Epithelial cell of esophagus (primary cell): ENCODE measurements around the gene IGSF9.
"Not testable (repeated sequence)": the region's sequence is repeated elsewhere in the genome, so short reads cannot be mapped to it uniquely, and the experiment has no call there.

Experiments
- DNase-seq: peaks from one replicate; pipeline ENCODE4 v3.0.0; 2010; ENCODE audit warnings: low read depth
- H3K4me3 ChIP-seq: 2 replicates; pipeline ENCODE4 v1.5.1; 2011; ENCODE audit warnings: mild to moderate bottlenecking, low read length, control low read depth
- CTCF ChIP-seq: IDR thresholded peaks from 2 replicates; pipeline ENCODE4 v1.5.1; 2011; ENCODE audit warnings: low read depth, mild to moderate bottlenecking, low read length, control low read depth, inconsistent platforms; ENCODE audit not compliant: insufficient read depth; ENCODE audit errors: missing control alignments

IGSF9 gene

GRCh38 chr1:159902541-159902940, 42.9 kb downstream of the IGSF9 start:
- DNase-seq, result no peak
- TF ChIP-seq CTCF, result no peak
- no peak overlapping the region for H3K4me3 ChIP-seq

GRCh38 chr1:159900755-159901360, 44.6 kb downstream of the IGSF9 start:
- H3K4me3 ChIP-seq, result no peak overlapping the region
- TF ChIP-seq CTCF, result no peak
- no peak for DNase-seq

GRCh38 chr1:159900086-159900680, 45.2 kb downstream of the IGSF9 start, which contains the start of gene CFAP45:
CFAP45 (minus strand) TSS chr1:159900165; CDS start chr1:159900098, 67 bp downstream.
- H3K4me3 ChIP-seq, result peak within 1 kb of the TSS; percentile 19
- DNase-seq, result peak; percentile 95
- no peak for TF ChIP-seq CTCF

GRCh38 chr1:159899634-159900033, 45.8 kb downstream of the IGSF9 start:
- H3K4me3 ChIP-seq, DNase-seq: not testable (repeated sequence)

- no peak overlapping the region for H3K4me3 ChIP-seq
- no peak for DNase-seq
- no peak for TF ChIP-seq CTCF
These were observed 46.9 kb downstream of the IGSF9 start for GRCh38 chr1:159898527-159898926.

- no peak overlapping the region for H3K4me3 ChIP-seq
- TF ChIP-seq CTCF, result no peak
- no peak for DNase-seq
These were observed 47.5 kb downstream of the IGSF9 start for GRCh38 chr1:159897962-159898361.

- H3K4me3 ChIP-seq, result no peak overlapping the region
- TF ChIP-seq CTCF, result no peak
These were observed 48.9 kb downstream of the IGSF9 start for GRCh38 chr1:159896546-159896930.

More at GRCh38 chr1:159896546-159896930, 48.9 kb downstream of the IGSF9 start:
- no peak for DNase-seq
